Amniotic epithelial cell (primary cell): ENCODE measurements around the gene APOL1.

ENCODE experiments used
- DNase-seq: peaks from one replicate; pipeline ENCODE4 v3.0.0-alpha.2; 2010; ENCODE audit warnings: low read depth

APOL1 gene

GRCh38 chr22:36291831-36292740 lies 39.2 kb downstream of the APOL1 start:
- no peak for DNase-seq

- DNase-seq, result no peak
Measured at GRCh38 chr22:36292823-36293530, 40.0 kb downstream of the APOL1 start.

- DNase-seq, result no peak
Measured at GRCh38 chr22:36293606-36294292, 40.8 kb downstream of the APOL1 start.

- DNase-seq, result no peak
Measured at GRCh38 chr22:36294293-36294620, 41.3 kb downstream of the APOL1 start.

GRCh38 chr22:36294801-36295200 lies 41.9 kb downstream of the APOL1 start:
- DNase-seq, result no peak

- no peak for DNase-seq
Measured at GRCh38 chr22:36295247-36295646, 42.3 kb downstream of the APOL1 start.

GRCh38 chr22:36296690-36297089 lies 43.8 kb downstream of the APOL1 start:
- no peak for DNase-seq

GRCh38 chr22:36297568-36297967 lies 44.6 kb downstream of the APOL1 start:
- DNase-seq, result no peak

GRCh38 chr22:36298118-36298517 lies 45.2 kb downstream of the APOL1 start:
- no peak for DNase-seq

- no peak for DNase-seq
Measured at GRCh38 chr22:36298601-36299000, 45.7 kb downstream of the APOL1 start.

- DNase-seq, result no peak
Measured at GRCh38 chr22:36299295-36299694, 46.4 kb downstream of the APOL1 start.

- DNase-seq, result no peak
Measured at GRCh38 chr22:36299911-36300310, 47.0 kb downstream of the APOL1 start.

- DNase-seq, result no peak
Measured at GRCh38 chr22:36300396-36301212, 47.7 kb downstream of the APOL1 start.

- DNase-seq, result peak; percentile 59
Measured at GRCh38 chr22:36301384-36301828, 48.5 kb downstream of the APOL1 start.

- DNase-seq, result peak; percentile 84
Measured at GRCh38 chr22:36301851-36302250, 48.9 kb downstream of the APOL1 start.

- DNase-seq, result no peak
Measured at GRCh38 chr22:36302439-36303114, 49.6 kb downstream of the APOL1 start.

- DNase-seq, result no peak
Measured at GRCh38 chr22:36303115-36303467, 50.2 kb downstream of the APOL1 start.

GRCh38 chr22:36303874-36304273 lies 50.9 kb downstream of the APOL1 start:
- DNase-seq, result no peak

- DNase-seq, result peak; percentile 57
Measured at GRCh38 chr22:36304429-36304828, 51.5 kb downstream of the APOL1 start.

- no peak for DNase-seq
Measured at GRCh38 chr22:36305813-36306212, 52.9 kb downstream of the APOL1 start.

GRCh38 chr22:36306227-36306626 lies 53.3 kb downstream of the APOL1 start:
- DNase-seq, result no peak
